ENCODE measurements around the gene BNIP5. TPM values are rescaled to one million over a fixed set of nuclear protein-coding genes. Genes with fewer than 3 reads are reported as not detected.

Gene BNIP5
- total RNA-seq, 1 donor: not detected

GRCh38 chr6:36378936-36379335, 42.2 kb upstream of the BNIP5 start:
- DNase-seq (ENCODE audit: low read depth): no peak
- H3K4me3 ChIP-seq (ENCODE audit: low read depth, low read length): no peak overlapping the region
- no peak for TF ChIP-seq CTCF (IDR thresholded peaks at IDR 0.05; ENCODE audit: insufficient read depth, low read depth, low read length)

GRCh38 chr6:36378243-36378920, 41.7 kb upstream of the BNIP5 start:
- no peak overlapping the region for H3K4me3 ChIP-seq (ENCODE audit: low read depth, low read length)
- TF ChIP-seq CTCF (IDR thresholded peaks at IDR 0.05; ENCODE audit: insufficient read depth, low read depth, low read length): no peak
- DNase-seq (ENCODE audit: low read depth): no peak

GRCh38 chr6:36377594-36377993, 40.9 kb upstream of the BNIP5 start:
- no peak for TF ChIP-seq CTCF (IDR thresholded peaks at IDR 0.05; ENCODE audit: insufficient read depth, low read depth, low read length)
- DNase-seq (ENCODE audit: low read depth): no peak
- H3K4me3 ChIP-seq (ENCODE audit: low read depth, low read length): no peak overlapping the region

- DNase-seq (ENCODE audit: low read depth): no peak
- TF ChIP-seq CTCF (IDR thresholded peaks at IDR 0.05; ENCODE audit: insufficient read depth, low read depth, low read length): no peak
These were observed 40.1 kb upstream of the BNIP5 start for GRCh38 chr6:36376742-36377141.

GRCh38 chr6:36376183-36376582, 39.5 kb upstream of the BNIP5 start:
- no peak overlapping the region for H3K4me3 ChIP-seq (ENCODE audit: low read depth, low read length)
- DNase-seq (ENCODE audit: low read depth): no peak
- TF ChIP-seq CTCF (IDR thresholded peaks at IDR 0.05; ENCODE audit: insufficient read depth, low read depth, low read length): no peak

More at GRCh38 chr6:36376742-36377141, 40.1 kb upstream of the BNIP5 start:
- H3K4me3 ChIP-seq (ENCODE audit: low read depth, low read length): no peak overlapping the region

- H3K4me3 ChIP-seq (ENCODE audit: low read depth, low read length): no peak overlapping the region
- TF ChIP-seq CTCF (IDR thresholded peaks at IDR 0.05; ENCODE audit: insufficient read depth, low read depth, low read length): no peak
- DNase-seq (ENCODE audit: low read depth): no peak
These were observed 39.0 kb upstream of the BNIP5 start for GRCh38 chr6:36375644-36376155.

GRCh38 chr6:36374972-36375371, 38.3 kb upstream of the BNIP5 start:
- H3K4me3 ChIP-seq (ENCODE audit: low read depth, low read length): no peak overlapping the region
- DNase-seq (ENCODE audit: low read depth): no peak
- TF ChIP-seq CTCF (IDR thresholded peaks at IDR 0.05; ENCODE audit: insufficient read depth, low read depth, low read length): no peak
